Measurements from ENCODE around the gene SCARF1. TPM values are rescaled to one million over a fixed set of nuclear protein-coding genes. Genes with fewer than 3 reads are reported as not detected.
A peak's percentile ranks its signal among the peaks of the same experiment; 100 is the strongest.

SCARF1 gene
- total RNA-seq, 1 experiment from 2014 or later: 0.14 TPM

DNA sequence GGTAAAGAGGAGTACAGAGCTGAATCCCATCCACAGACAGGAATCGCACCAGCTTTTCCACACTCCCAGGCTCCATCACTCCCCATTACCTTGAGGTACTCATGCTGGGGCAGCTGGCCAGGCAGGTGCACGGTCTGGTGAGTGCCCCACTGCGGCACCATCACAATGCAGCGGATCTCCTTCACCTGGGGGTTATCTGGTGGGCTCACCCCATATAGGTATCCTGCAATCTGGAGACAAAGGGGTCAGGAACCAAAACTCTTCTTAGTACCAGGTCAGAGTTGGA, 6.0 kb upstream of the SCARF1 start:
- Mint-ChIP-seq H3K36me3 (ENCODE audit: insufficient read depth, unreplicated experiment) (peaks cover 26% of the 10 kb centered on the region), H3K4me1 (ENCODE audit: low read depth, unreplicated experiment) (no peaks in the 10 kb centered on the region), H3K27ac (ENCODE audit: unreplicated experiment) (no peak overlapping the region), H3K27me3 (ENCODE audit: unreplicated experiment) (no peaks in the 10 kb centered on the region), H3K4me3 (ENCODE audit: low read depth, unreplicated experiment) (no peak overlapping the region), H3K9me3 (ENCODE audit: low read depth, unreplicated experiment) (no peaks in the 10 kb centered on the region)
- BruUV-seq (replicated peaks): no TSS peak
- no peak for DNase-seq
- intact Hi-C loops (cut with micrococcal nuclease; ENCODE audit: unreplicated experiment): no loop called here
- CTCF ChIA-PET: interaction anchor here (1.1 kb wide), 1 partner anchor 18 kb away, joined by 3 read pairs; no protein-coding TSS in a partner anchor
- TF ChIP-seq, protein P1, sequence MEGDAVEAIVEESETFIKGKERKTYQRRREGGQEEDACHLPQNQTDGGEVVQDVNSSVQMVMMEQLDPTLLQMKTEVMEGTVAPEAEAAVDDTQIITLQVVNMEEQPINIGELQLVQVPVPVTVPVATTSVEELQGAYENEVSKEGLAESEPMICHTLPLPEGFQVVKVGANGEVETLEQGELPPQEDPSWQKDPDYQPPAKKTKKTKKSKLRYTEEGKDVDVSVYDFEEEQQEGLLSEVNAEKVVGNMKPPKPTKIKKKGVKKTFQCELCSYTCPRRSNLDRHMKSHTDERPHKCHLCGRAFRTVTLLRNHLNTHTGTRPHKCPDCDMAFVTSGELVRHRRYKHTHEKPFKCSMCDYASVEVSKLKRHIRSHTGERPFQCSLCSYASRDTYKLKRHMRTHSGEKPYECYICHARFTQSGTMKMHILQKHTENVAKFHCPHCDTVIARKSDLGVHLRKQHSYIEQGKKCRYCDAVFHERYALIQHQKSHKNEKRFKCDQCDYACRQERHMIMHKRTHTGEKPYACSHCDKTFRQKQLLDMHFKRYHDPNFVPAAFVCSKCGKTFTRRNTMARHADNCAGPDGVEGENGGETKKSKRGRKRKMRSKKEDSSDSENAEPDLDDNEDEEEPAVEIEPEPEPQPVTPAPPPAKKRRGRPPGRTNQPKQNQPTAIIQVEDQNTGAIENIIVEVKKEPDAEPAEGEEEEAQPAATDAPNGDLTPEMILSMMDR (IDR thresholded peaks at IDR 0.05; ENCODE audit: unreplicated experiment): no peak

DNA sequence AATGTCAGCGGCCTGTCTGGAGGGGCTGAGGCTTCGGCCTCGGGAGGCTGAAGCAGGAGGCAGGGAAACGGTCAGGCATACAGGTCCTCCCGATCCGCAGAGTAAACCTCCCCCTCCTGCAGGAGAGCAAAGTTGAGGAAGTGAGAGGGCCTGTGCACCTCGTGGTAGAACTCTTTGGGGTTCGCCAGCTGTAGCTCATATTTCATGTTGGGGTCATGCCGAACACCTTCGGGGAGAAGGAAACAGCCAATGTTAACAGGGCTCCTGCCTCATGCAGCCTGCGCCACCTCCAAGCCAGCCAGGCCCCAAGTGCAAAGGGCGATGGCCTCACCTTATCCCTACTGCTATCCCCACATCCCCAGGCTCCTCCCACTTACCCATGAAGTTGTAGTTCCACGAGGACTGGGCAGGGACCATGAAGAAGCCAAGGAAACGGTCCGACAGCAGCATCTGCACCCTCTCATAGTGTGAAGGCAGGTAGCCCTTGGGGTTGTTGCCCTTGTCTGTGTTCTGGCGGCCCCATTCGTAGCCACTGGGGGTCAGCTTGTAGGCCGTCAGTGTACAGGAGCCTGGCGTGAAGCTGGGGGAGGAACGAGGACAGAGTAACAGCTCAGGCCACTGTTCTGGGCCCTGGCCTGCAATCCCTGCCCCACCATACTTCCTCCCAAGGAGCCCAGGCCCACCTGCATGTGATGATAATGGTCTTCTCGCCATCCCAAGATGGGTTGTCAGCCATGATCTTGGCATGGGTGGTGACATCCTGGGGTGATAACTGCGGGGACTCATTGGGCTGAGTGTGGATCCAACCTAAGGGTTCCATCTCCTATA, 5.4 kb upstream of the SCARF1 start:
- Mint-ChIP-seq H3K27ac (ENCODE audit: unreplicated experiment) (no peak overlapping the region), H3K9me3 (ENCODE audit: low read depth, unreplicated experiment) (no peaks in the 10 kb centered on the region), H3K4me1 (ENCODE audit: low read depth, unreplicated experiment) (no peaks in the 10 kb centered on the region), H3K27me3 (ENCODE audit: unreplicated experiment) (no peaks in the 10 kb centered on the region), H3K36me3 (ENCODE audit: insufficient read depth, unreplicated experiment) (peaks cover 21% of the 10 kb centered on the region), H3K4me3 (ENCODE audit: low read depth, unreplicated experiment) (no peak overlapping the region)
- BruUV-seq (replicated peaks): TSS peak; percentile 83
- CTCF ChIA-PET: interaction anchor here (0.7 to 1.1 kb wide), 2 partner anchors 18 to 684 kb away, joined by 3 read pairs; no protein-coding TSS in a partner anchor
- intact Hi-C loops (cut with micrococcal nuclease; ENCODE audit: unreplicated experiment): no loop called here
- DNase-seq: no peak
- TF ChIP-seq, protein P1 (IDR thresholded peaks at IDR 0.05; ENCODE audit: unreplicated experiment): no peak

DNA sequence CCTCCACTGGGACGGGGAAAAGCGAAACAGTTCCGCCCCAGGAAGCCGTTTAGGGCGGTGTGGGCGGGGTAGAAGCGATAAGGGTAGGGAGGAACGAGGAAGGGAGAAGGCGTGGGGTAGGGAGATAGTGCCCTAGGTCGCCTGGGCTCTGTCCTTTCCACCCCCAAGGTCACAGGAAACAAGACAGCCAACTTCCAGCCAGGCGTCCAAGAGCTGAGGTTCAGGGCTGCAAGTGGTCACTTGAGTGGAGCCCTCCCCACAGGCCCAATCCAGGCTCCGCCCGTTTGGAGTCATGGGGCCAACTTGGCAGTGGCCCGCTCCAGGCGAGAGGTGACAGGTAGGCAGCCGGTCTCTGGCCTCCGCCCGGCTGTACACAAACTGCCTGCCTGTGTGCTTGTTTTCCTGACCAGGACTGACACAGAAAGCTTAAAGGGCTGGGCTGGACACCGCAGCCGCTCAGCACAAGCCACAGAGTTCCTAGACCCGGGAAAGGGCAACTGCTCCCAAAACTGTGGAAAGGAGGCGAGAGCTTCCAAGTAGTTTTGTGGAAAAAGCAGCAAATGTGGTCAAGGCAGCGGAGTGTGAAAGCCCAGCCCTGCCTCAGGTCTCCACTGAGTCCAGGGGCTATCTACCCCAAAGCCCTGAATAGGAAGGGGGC, 4.4 kb upstream of the SCARF1 start, which contains the start of gene RILP:
Gene RILP (minus strand): TSS at position 23 of the 658 bp plus-strand sequence. CDS start 62 bp downstream, outside the sequence.
- intact Hi-C loops (cut with micrococcal nuclease; ENCODE audit: unreplicated experiment): no loop called here
- TF ChIP-seq, protein P1 (IDR thresholded peaks at IDR 0.05; ENCODE audit: unreplicated experiment): no peak
- no TSS peak for BruUV-seq (replicated peaks)
- peak within 1 kb of the TSS; percentile 39 for H3K27ac Mint-ChIP-seq (ENCODE audit: unreplicated experiment)
- DNase-seq: peak; percentile 63
- H3K9me3 Mint-ChIP-seq (ENCODE audit: low read depth, unreplicated experiment): no peaks in the 10 kb centered on the region
- no peaks in the 10 kb centered on the region for H3K27me3 Mint-ChIP-seq (ENCODE audit: unreplicated experiment)
- H3K36me3 Mint-ChIP-seq (ENCODE audit: insufficient read depth, unreplicated experiment): peaks cover 13% of the 10 kb centered on the region
- no peaks in the 10 kb centered on the region for H3K4me1 Mint-ChIP-seq (ENCODE audit: low read depth, unreplicated experiment)
- H3K4me3 Mint-ChIP-seq (ENCODE audit: low read depth, unreplicated experiment): peak within 1 kb of the TSS; percentile 57
- CTCF ChIA-PET: interaction anchor here (0.7 to 1.7 kb wide), 4 partner anchors 20 to 685 kb away, joined by 3 to 22 read pairs (median 5); no protein-coding TSS in a partner anchor

DNA sequence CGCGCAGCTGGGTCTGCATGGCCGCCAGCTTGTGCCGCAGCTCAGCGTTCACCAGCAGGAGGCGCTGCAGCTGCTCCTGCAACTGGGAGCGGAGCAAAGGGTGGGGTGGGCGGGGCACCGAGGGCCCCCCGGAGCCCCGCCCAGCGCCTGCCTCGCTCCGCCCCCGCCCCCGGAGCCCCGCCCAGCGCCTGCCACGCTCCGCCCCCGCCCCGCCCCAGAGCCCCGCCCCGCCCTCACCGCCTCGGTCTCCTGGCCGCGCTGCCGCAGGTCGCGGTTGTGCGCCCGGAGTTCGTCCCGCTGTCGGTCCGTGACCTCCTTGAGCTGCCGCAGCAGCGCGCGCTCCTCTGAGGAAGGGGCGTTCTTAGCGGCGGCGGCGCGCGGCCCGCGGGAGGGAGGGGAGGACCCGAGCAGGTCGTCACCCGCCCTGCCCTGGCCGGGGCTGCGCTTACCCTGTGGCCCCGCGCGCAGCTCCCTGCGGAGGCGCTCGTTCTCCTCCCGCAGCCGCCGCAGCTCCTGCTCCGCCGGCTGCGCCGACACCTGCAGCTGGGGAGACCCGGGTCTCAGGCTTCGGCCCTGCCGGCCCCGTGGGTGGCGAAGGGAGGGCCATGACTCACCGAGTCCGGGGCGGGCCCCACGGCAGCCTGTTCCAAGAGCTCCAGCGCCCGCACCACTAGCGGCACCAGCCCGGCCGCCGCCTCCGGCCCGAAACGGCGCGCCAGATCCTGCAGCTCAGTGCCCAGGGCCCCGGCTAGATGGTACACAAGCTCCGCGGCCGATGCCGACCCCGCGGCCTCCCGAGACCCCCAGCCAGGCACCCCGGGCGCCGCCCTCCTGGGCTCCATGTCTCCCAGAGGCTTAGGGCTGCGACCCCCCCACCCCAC, 3.7 kb upstream of the SCARF1 start:
- Mint-ChIP-seq H3K27me3 (ENCODE audit: unreplicated experiment) (no peaks in the 10 kb centered on the region), H3K4me3 (ENCODE audit: low read depth, unreplicated experiment) (peak overlapping the region; percentile 57), H3K4me1 (ENCODE audit: low read depth, unreplicated experiment) (no peaks in the 10 kb centered on the region), H3K36me3 (ENCODE audit: insufficient read depth, unreplicated experiment) (peaks cover 6% of the 10 kb centered on the region), H3K9me3 (ENCODE audit: low read depth, unreplicated experiment) (no peaks in the 10 kb centered on the region), H3K27ac (ENCODE audit: unreplicated experiment) (no peak overlapping the region)
- DNase-seq: peak; percentile 88
- intact Hi-C loops (cut with micrococcal nuclease; ENCODE audit: unreplicated experiment): no loop called here
- BruUV-seq (replicated peaks): no TSS peak
- CTCF ChIA-PET: interaction anchor here (0.5 to 1.7 kb wide), 6 partner anchors 19 to 76 kb away, joined by 3 to 22 read pairs (median 4); no protein-coding TSS in a partner anchor
- TF ChIP-seq, protein P1 (IDR thresholded peaks at IDR 0.05; ENCODE audit: unreplicated experiment): no peak

Measured in Calu3 (cell line).